CD4-positive, alpha-beta T cell (primary cell): ENCODE data around the gene NUDT16L1. TPM values are rescaled to one million over a fixed set of nuclear protein-coding genes. Genes with fewer than 3 reads are reported as not detected.
A peak's percentile ranks its signal among the peaks of the same experiment; 100 is the strongest.

Source experiments
- ATAC-seq: fragments of 200-7000 bp; cut with Tn5 transposase; one replicate; pipeline ENCODE4 v1.10.0; 2022; ENCODE audit warnings: mild to moderate bottlenecking; ENCODE audit not compliant: poor library complexity
- CTCF ChIA-PET: fragments of 350-600 bp; sonication (Branson Sonifier 250); formaldehyde crosslinking; loops from one replicate; lab custom pipeline; 2021; ENCODE audit warnings: antibody characterized with exemption, inconsistent platforms; lab: Charles Lee
- POLR2A ChIA-PET: fragments of 350-600 bp; sonication (Branson Sonifier 250); formaldehyde crosslinking; loops from one replicate; lab custom pipeline; 2021; ENCODE audit warnings: antibody characterized with exemption, inconsistent platforms; lab: Charles Lee
- DNase-seq, 14 experiments: peaks; one replicate each; pipeline ENCODE4 v3.0.0-alpha.2; 2013 to 2020; ENCODE audit warnings: mixed read lengths in 2 of 14
- H3K27ac ChIP-seq, 2 donors: one replicate each; pipeline versions ENCODE4 v1.5.1 to v1.7.0; 2013; ENCODE audit warnings: low read length in 2 of 2, low read depth in 1 of 2, mild to moderate bottlenecking in 1 of 2
- H3K27me3 ChIP-seq, 2 experiments: 1 replicate in 1 of 2; 2 replicates in 1 of 2; pipeline versions ENCODE4 v1.6.1 to v1.7.0; 2013; ENCODE audit warnings: low read length in 2 of 2, control low read depth in 1 of 2, mild to moderate bottlenecking in 1 of 2, moderate library complexity in 1 of 2; ENCODE audit not compliant: insufficient read depth in 2 of 2, control insufficient read depth in 1 of 2
- H3K36me3 ChIP-seq: one replicate; pipeline ENCODE4 v1.6.1; 2013; ENCODE audit warnings: low read length, control low read depth; ENCODE audit not compliant: insufficient read depth
- H3K4me1 ChIP-seq: one replicate; pipeline ENCODE4 v1.6.1; 2013; ENCODE audit warnings: low read length, control low read depth; ENCODE audit not compliant: insufficient read depth
- H3K4me3 ChIP-seq: one replicate; pipeline ENCODE4 v1.5.1; 2013; ENCODE audit warnings: mild to moderate bottlenecking, low read length, moderate library complexity
- H3K9me3 ChIP-seq, 2 experiments: 1 replicate in 1 of 2; 2 replicates in 1 of 2; pipeline versions ENCODE4 v1.6.1 to v1.7.0; 2013; ENCODE audit warnings: low read length in 2 of 2, mild to moderate bottlenecking in 2 of 2, control low read depth in 1 of 2, moderate library complexity in 1 of 2; ENCODE audit not compliant: control insufficient read depth in 1 of 2, insufficient read depth in 1 of 2
- H3K27ac Mint-ChIP-seq: one replicate; pipeline ENCODE4 v1.8.0; 2020; ENCODE audit warnings: mixed read lengths
- H3K27me3 Mint-ChIP-seq: one replicate; pipeline ENCODE4 v1.8.0; 2021; ENCODE audit warnings: mixed read lengths
- H3K36me3 Mint-ChIP-seq: one replicate; pipeline ENCODE4 v1.8.0; 2021; ENCODE audit warnings: low read depth, mixed read lengths
- H3K4me1 Mint-ChIP-seq: one replicate; pipeline ENCODE4 v1.8.0; 2021; ENCODE audit warnings: low read depth, mixed read lengths
- H3K4me3 Mint-ChIP-seq: one replicate; pipeline ENCODE4 v1.8.0; 2020; ENCODE audit warnings: mild to moderate bottlenecking, mixed read lengths
- H3K9me3 Mint-ChIP-seq: one replicate; pipeline ENCODE4 v1.8.0; 2020; ENCODE audit warnings: mixed read lengths
- intact Hi-C, 2 experiments: fragments of 100-400 bp; cut with DNase I in 1 of 2; cut with micrococcal nuclease in 1 of 2; formaldehyde crosslinking; loops; one replicate each; pipeline versions ENCODE4 v1.15.1 to v1.9.0; 2023 to 2025; cut with DNase I, micrococcal nuclease
- total RNA-seq, 174 experiments: library from RNA in 2 of 174; stranded (reverse) in 2 of 174; gene quantifications; one replicate each; pipeline ENCODE4 v1.2.3 and lab custom pipeline; 2021 to 2026
- TF ChIP-seq, protein P1 (sequence below): fragments of 200-600 bp; IDR thresholded peaks from one replicate; pipeline ENCODE4 v1.8.0; 2022; ENCODE audit warnings: antibody characterized with exemption, mild to moderate bottlenecking

Gene NUDT16L1
- total RNA-seq, 2 experiments from 2014 or later = 75.2 to 78.9 TPM

DNA sequence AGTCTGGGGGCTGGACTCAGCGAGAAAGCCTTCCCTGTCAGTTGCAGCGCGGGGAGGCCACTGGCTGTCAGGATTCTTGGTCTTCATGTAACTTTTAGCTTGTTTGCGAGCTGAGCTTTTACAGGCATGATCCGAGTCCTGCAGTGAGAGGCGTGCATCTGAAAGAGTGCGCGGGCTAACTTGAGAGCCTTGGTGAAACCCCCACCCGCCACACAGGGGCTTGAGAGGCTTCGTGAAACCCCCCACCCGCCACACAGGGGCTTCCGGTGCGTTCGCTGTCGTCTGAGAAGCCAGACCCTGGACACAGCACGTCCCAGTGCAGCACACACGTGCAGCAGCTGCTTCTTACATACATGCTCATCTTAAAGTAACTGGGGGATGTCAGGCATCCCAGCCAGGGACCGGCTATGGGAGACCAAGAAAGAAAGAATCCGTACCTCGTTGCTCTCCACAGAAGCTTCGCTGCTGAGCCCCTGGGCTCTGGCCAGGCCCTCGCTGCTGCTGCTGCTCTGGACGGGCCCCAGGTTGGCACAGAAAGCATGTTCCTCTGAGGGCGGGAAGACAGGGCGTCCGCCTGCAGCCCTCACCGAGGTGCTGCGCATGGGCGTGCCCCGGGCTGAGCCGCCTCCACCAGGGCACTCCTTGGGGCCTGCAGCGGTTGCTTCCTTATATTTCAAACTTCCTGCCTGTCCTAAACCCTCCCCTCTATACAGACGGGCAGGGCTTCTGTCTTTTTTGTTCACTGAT lies 7.8 kb downstream of the NUDT16L1 start:
- no peak overlapping the region for H3K27ac Mint-ChIP-seq
- Histone ChIP-seq H3K9me3 (no peaks in the 10 kb centered on the region), H3K36me3 (peaks cover 71% of the 10 kb centered on the region), H3K4me1 (peaks cover 7% of the 10 kb centered on the region), H3K27me3 (no peaks in the 10 kb centered on the region), H3K4me3 (no peak overlapping the region), H3K27ac (no peak overlapping the region)
- DNase-seq (peak in 1 of 14 experiments; percentile 10), ATAC-seq (no peak)
- H3K4me1 Mint-ChIP-seq = no peaks in the 10 kb centered on the region
- H3K36me3 Mint-ChIP-seq = peaks cover 40% of the 10 kb centered on the region
- intact Hi-C loops = no loop called here
- no peaks in the 10 kb centered on the region for H3K9me3 Mint-ChIP-seq
- no peak overlapping the region for H3K4me3 Mint-ChIP-seq
- CTCF ChIA-PET = no interaction called here
- H3K27me3 Mint-ChIP-seq = no peaks in the 10 kb centered on the region
- TF ChIP-seq, protein P1, sequence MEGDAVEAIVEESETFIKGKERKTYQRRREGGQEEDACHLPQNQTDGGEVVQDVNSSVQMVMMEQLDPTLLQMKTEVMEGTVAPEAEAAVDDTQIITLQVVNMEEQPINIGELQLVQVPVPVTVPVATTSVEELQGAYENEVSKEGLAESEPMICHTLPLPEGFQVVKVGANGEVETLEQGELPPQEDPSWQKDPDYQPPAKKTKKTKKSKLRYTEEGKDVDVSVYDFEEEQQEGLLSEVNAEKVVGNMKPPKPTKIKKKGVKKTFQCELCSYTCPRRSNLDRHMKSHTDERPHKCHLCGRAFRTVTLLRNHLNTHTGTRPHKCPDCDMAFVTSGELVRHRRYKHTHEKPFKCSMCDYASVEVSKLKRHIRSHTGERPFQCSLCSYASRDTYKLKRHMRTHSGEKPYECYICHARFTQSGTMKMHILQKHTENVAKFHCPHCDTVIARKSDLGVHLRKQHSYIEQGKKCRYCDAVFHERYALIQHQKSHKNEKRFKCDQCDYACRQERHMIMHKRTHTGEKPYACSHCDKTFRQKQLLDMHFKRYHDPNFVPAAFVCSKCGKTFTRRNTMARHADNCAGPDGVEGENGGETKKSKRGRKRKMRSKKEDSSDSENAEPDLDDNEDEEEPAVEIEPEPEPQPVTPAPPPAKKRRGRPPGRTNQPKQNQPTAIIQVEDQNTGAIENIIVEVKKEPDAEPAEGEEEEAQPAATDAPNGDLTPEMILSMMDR = no peak
- POLR2A ChIA-PET = no interaction called here

DNA sequence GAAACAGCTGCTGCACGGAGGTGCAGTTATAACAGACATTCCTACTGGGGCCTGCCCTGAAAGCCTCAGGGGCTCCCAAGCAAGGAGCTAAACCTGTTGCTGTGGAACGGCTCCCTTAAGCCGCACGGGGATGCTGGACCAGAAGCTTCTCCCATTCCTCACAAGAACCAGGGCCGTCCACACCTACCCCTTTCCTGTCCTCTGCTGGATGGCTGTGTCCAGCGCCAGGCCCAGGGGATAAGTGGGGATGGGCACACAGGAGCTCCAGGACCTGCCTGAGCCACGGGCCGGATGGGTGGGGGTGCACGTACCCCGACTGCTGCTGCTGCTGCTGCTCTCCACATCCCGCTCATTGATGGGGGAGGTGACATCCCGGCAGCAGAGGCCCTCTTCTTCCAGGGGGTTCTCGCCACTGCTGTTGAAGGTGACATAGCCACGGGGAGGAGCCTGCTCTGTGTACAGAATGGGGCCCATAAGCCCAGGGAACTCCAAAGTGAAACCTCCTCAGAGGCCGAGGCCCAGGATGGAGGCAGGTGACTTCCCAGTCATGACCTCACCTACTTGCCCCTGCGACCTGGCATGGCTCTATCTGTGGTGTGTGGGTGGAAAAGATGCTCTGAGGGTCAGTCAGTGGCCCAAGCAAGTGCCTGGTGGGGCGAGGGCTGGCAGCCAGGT lies 8.6 kb downstream of the NUDT16L1 start:
- intact Hi-C loops = no loop called here
- peaks cover 7% of the 10 kb centered on the region for H3K4me1 ChIP-seq
- no peak overlapping the region for H3K27ac ChIP-seq
- TF ChIP-seq, protein P1 = no peak
- no peaks in the 10 kb centered on the region for H3K9me3 ChIP-seq
- no peaks in the 10 kb centered on the region for H3K27me3 ChIP-seq
- no peak overlapping the region for H3K4me3 ChIP-seq
- no peak for ATAC-seq
- peaks cover 47% of the 10 kb centered on the region for H3K36me3 Mint-ChIP-seq
- peaks cover 69% of the 10 kb centered on the region for H3K36me3 ChIP-seq
- H3K4me1 Mint-ChIP-seq = no peaks in the 10 kb centered on the region
- ChIA-PET POLR2A (interaction anchor here (1.1 kb wide), 1 partner anchor 8 kb away, joined by 4 read pairs; the partner anchor contains the start of gene NUDT16L1), CTCF (no interaction called here)
- no peak overlapping the region for H3K27ac Mint-ChIP-seq
- no peaks in the 10 kb centered on the region for H3K27me3 Mint-ChIP-seq
- H3K9me3 Mint-ChIP-seq = no peaks in the 10 kb centered on the region
- no peak overlapping the region for H3K4me3 Mint-ChIP-seq
- peak in 1 of 14 experiments; percentile 16 for DNase-seq

DNA sequence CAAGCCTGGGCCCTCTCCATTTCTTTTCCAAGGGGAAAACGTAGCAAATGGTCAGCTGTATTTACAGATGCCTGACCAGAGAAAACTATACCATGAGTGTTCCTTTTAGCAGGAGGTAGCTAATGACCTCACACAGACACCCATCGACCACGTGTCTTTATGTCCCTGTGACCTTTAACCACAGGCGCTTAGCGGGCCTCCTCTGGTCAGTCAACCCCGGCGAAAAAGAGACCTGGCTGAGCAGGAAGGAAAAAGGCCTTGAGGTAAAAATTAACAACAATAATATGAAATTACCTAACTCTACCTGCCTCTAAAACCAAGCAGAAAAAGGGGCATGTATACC lies 9.1 kb downstream of the NUDT16L1 start:
- H3K4me1 ChIP-seq = peaks cover 7% of the 10 kb centered on the region
- Mint-ChIP-seq H3K4me3 (no peak overlapping the region), H3K36me3 (peaks cover 51% of the 10 kb centered on the region), H3K27me3 (no peaks in the 10 kb centered on the region), H3K9me3 (no peaks in the 10 kb centered on the region), H3K27ac (no peak overlapping the region), H3K4me1 (no peaks in the 10 kb centered on the region)
- intact Hi-C loops = no loop called here
- no peaks in the 10 kb centered on the region for H3K27me3 ChIP-seq
- DNase-seq (peak in 1 of 14 experiments; percentile 3), ATAC-seq (no peak)
- peaks cover 66% of the 10 kb centered on the region for H3K36me3 ChIP-seq
- POLR2A ChIA-PET = interaction anchor here (1.1 kb wide), 1 partner anchor 9 kb away, joined by 4 read pairs; the partner anchor contains the start of gene NUDT16L1
- H3K4me3 ChIP-seq = no peak overlapping the region
- no peaks in the 10 kb centered on the region for H3K9me3 ChIP-seq
- CTCF ChIA-PET = no interaction called here
- TF ChIP-seq, protein P1 = no peak
- H3K27ac ChIP-seq = no peak overlapping the region
